HCT116 (cell line): ENCODE measurements around the gene RAB31.

Source experiments
- POLR2A ChIP-seq: IDR thresholded peaks from 2 replicates; pipeline ENCODE4 v1.7.0; 2011; ENCODE audit warnings: borderline replicate concordance; ENCODE audit not compliant: insufficient read depth, insufficient read length; ENCODE audit errors: extremely low read depth
- TF ChIP-seq, protein P1 (sequence below), 3 experiments: fragments of 200-600 bp in 1 of 3; sonication (generic) in 1 of 3; IDR thresholded peaks in 2 of 3; conservative IDR thresholded peaks in 1 of 3; 2 replicates each; pipeline ENCODE4 v1.5.1; 2012 to 2017; ENCODE audit warnings: low read depth in 2 of 3, low read length in 2 of 3, antibody characterized with exemption in 1 of 3, borderline replicate concordance in 1 of 3, control low read depth in 1 of 3, mild to moderate bottlenecking in 1 of 3, mixed read lengths in 1 of 3, mixed run types in 1 of 3, moderate library complexity in 1 of 3; ENCODE audit not compliant: insufficient read depth in 1 of 3
- TF ChIP-seq, protein P2 (sequence below): IDR thresholded peaks from 2 replicates; pipeline ENCODE4 v1.6.1; 2012

DNA sequence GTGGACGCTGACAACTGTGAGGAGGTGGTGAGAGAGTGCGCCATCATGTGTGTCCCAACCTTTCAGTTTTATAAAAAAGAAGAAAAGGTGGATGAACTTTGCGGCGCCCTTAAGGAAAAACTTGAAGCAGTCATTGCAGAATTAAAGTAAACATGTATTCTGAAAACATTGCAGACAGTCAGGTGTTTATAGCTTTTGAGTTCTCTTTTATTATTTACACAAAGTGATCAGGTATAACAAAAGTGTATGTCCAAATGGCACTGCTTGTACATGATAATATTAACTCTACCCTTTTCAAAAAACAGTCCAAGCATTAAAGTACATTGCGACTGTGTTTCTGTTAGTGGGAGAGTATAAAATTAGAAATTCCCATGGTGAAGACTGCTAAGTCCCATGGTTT lies 179.9 kb downstream of the RAB31 start:
- TF ChIP-seq, protein P1, sequence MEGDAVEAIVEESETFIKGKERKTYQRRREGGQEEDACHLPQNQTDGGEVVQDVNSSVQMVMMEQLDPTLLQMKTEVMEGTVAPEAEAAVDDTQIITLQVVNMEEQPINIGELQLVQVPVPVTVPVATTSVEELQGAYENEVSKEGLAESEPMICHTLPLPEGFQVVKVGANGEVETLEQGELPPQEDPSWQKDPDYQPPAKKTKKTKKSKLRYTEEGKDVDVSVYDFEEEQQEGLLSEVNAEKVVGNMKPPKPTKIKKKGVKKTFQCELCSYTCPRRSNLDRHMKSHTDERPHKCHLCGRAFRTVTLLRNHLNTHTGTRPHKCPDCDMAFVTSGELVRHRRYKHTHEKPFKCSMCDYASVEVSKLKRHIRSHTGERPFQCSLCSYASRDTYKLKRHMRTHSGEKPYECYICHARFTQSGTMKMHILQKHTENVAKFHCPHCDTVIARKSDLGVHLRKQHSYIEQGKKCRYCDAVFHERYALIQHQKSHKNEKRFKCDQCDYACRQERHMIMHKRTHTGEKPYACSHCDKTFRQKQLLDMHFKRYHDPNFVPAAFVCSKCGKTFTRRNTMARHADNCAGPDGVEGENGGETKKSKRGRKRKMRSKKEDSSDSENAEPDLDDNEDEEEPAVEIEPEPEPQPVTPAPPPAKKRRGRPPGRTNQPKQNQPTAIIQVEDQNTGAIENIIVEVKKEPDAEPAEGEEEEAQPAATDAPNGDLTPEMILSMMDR (IDR thresholded peaks at IDR 0.05 in 2 of 3, conservative IDR thresholded peaks at IDR 0.05 in 1 of 3; ENCODE audit: borderline replicate concordance in 1 of 3, insufficient read depth in 1 of 3, low read depth in 2 of 3, low read length in 2 of 3) = no peak
- TF ChIP-seq, protein P2, sequence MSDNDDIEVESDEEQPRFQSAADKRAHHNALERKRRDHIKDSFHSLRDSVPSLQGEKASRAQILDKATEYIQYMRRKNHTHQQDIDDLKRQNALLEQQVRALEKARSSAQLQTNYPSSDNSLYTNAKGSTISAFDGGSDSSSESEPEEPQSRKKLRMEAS = no peak
- no peak for TF ChIP-seq POLR2A
